NCI-H1105 treated with DMSO at 0.1 percent for 48 hours (cell line): Measurements from ENCODE around the gene HMCN2.

Experiments used
- DNase-seq: peaks from one replicate; lab custom pipeline; 2025; lab: John Stamatoyannopoulos, UW

Gene HMCN2

DNA sequence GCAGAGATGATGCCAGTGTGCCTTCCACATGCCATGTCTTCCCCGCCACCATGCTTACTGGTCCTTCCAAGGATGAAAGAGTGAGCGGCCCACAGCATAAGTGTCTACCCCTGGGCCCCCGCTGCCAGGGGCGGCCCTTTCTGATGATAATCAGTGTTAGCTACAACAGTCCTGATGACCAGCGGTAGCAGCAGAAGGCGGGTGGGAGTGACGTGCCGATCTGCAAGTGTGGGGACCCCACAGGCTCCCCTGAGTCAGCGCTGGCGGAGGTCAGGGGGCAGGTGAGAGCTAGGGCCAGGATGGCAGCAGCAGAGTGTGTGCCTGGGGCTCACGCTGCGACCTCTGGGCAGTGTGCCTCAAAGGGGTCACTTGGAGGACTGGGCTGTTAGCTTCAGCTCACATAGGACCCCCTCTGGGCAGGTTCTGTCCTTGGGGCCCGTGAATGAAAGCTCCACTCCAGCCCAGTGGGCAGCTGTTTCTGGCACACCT is 80.4 kb downstream of the HMCN2 start:
- DNase-seq, result no peak

DNA sequence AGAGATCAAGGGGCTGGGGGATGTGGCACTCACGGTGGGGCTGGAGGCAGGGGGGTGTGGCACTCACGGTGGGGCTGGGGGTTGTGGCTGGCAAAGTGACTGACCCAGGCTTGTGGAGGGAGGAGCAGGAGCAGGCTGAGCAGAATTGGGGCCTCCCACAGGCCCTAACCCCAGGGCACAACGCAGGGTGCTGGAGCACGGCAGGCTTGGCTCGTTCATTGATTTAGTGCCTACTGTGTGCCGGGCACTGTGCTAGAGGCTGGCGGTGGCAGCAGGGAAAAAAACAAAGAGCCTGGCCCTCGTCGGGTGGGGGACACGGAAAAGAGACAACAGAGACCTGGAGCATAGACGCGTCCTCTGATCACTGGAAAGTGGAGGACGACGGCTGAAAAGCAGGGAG is 80.9 kb downstream of the HMCN2 start:
- DNase-seq, result no peak

DNA sequence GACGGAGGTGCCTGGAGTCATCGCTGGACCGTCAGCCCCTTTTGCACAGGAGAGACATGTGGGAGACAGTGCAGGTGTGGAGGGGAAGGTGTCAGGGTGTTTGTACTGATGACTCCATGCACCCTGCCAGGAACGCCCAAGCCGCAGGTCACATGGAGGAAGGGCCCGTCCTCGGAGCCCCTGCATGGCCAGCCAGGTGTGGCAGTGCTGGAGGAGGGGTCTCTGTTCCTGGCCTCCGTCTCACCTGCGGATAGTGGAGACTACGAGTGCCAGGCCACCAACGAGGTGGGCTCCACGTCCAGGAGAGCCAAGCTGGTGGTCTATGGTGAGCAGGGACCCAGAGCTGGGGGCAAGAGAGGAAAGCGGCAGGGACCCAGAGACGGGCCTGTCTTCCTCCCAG is 81.5 kb downstream of the HMCN2 start:
- no peak for DNase-seq

DNA sequence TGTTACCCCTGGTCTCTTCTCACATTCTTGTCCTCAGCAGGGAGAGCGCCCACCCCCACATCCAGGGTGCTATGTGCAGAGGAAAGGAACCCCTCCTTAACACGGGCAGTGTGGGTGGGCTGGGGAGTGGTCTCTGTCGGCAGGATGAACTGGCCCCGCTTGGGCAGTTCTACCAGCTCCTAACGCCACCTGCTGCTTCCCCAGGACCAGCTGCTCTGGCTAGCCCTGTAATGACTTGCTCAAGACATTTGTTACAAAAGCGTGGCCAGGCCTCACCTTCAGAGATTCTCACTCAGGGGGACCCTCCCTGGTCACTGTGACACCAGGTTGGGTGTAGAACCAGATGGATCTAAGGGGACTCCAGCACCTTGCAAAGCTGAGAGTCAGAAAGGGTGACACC is 82.4 kb downstream of the HMCN2 start:
- DNase-seq, result no peak

DNA sequence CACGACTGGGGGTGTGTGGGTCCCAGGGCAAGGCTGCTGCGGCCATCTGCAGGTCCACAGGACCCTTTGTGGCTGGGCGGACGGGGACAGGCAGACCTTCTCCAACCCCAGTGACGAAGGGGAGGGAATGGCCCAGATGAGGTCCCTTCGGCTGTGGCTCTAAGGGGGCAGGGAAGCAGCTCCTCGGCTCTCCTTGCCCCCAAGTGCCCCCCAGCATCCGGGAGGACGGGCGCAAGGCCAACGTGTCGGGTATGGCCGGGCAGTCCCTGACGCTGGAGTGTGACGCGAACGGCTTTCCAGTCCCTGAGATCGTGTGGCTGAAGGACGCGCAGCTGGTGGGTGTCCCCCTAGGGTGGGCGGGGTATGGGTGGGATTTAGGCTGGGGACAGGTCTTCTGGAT is 82.8 kb downstream of the HMCN2 start:
- no peak for DNase-seq

DNA sequence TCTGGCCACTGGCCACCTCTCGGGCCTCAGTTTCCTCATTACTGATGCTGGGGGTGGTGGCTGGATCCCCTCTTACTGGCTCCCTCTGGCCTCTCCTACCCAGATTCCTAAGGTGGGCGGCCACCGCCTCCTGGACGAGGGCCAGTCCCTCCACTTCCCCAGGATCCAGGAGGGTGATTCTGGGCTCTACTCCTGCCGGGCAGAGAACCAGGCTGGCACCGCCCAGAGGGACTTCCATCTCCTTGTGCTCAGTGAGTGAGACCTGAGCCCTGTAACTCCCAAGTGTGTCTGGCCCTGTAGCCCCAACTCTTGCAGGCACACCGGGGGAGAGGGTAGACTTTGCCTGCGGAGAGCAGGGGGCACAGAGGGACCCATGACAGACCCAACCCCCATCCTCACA is 83.3 kb downstream of the HMCN2 start:
- no peak for DNase-seq

DNA sequence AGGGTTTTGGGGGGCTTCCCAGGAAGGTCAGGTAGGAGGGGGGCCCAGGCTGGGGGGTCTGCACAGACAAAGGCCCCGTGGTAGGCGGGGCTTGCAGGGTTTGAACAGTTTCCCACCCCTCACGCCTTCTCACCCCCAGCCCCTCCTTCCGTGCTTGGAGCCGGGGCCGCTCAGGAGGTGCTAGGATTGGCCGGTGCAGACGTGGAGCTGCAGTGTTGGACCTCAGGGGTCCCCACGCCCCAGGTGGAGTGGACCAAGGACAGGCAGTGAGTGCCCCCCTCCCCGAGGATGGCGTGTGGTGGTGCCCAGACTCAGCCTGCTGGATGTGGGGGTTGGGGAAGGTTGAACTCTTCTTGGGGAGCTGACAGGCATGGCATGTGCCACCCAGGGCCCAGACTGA is 83.8 kb downstream of the HMCN2 start:
- DNase-seq, result no peak

DNA sequence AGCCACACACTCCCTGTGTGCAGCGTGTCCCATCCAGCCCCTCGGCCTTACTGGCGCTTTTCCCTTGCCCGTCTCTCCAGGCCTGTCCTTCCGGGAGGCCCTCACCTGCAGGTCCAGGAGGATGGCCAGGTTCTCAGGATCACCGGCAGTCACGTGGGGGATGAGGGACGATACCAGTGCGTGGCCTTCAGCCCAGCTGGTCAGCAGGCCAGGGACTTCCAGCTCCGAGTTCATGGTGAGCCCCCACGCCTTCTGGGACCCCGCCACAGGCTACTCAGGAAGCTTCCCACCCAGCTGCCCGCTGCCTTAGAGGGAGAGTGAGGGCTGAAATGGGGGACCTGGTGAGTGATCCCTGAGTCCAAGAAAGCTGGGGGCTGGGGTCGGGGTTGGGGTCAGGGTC is 85.8 kb downstream of the HMCN2 start:
- DNase-seq, result no peak

DNA sequence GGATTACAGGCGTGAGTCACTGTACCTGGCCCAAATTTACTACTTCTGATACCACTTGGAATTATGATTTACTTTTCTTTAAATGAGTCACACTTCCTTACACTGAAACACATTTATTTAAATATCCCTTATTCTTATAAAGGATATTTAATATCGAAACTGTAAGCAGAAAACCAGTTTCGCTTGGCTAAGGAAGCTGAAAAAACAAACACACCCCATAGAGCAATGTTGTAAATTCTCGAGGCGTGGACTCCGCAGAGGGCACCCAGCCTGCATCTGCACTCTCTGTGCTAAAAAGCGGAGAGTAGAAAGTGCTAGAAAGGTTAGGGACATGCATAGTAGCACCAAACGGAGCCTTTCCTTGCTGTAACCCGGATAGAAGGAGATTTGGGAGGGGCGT is 86.5 kb downstream of the HMCN2 start:
- DNase-seq, result no peak

DNA sequence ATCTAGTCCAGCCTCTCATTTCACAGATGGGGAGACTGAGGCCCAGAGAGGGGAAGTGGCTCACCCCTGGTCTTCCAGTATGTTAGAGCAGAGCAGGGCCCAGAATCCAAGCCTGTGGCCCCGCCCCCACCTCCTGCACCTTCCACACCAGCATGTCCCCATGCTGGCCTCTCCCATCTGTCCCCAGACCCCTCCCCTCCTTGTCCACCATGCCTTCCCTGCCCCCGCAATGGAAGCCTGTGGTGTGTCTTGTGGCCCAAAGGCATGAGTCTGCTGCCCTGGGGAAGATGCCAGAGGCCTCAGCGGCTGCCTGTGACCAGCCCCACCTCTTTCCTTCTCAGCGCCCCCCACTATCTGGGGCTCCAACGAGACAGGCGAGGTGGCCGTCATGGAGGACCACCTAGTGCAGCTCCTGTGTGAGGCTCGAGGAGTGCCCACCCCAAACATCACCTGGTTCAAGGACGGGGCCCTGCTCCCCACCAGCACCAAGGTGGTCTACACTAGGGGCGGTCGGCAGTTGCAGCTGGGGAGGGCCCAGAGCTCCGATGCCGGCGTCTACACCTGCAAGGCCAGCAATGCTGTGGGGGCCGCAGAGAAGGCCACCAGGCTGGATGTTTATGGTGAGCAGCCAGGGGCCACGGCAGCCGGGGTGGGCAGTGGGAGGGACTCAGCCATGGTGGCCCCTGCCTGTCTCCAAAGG is 87.2 kb downstream of the HMCN2 start:
- no peak for DNase-seq

DNA sequence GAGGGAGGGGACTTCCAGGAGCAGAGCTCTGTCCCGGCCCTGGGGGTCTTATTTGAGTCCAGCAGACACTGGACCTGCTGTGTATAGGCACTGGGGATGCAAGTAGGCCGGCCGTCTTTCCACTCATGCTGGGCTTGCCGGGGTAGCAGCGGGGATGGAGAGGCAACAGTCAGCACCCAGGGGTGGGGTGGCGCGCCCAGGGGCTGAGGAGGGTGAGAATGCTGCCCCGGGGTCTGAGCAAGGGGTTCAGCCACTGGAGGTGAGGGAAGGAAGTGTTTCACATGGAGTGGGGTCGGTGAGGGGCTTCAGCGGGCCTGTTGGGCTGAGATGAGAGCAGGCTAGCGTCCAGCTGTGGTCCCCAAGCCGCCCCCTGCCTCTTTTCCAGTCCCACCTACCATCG is 88.8 kb downstream of the HMCN2 start:
- no peak for DNase-seq

DNA sequence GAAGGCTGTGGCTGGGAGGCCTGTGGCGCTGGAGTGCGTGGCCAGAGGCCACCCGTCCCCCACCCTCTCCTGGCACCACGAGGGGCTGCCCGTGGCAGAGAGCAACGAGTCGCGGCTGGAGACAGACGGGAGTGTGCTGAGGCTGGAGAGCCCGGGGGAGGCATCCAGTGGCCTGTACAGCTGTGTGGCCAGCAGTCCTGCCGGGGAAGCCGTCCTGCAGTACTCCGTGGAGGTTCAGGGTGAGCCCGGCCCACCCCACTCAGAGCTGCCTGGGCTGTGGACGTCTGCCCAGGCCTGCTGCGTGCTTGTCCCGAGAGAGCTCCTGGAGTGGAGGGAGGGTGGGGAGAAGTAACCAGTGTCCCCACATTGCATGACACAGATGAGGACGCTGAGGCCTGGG is 89.2 kb downstream of the HMCN2 start:
- no peak for DNase-seq

DNA sequence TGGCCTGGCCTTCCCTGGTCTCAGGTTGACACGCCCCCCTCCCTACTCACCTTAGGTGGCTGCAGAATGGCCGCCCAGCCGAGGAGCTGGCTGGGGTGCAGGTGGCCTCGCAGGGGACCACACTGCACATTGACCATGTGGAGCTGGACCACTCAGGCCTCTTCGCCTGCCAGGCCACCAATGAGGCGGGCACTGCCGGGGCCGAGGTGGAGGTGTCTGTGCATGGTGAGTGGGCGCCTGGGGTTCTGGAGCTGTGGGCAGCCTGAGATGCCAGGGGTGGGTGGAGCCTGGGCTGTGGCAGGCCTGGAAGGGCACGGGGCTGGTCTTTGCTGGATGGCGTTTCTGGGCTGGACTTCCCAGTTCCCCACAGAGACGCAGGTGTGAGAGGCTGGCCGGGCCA is 90.5 kb downstream of the HMCN2 start:
- no peak for DNase-seq

DNA sequence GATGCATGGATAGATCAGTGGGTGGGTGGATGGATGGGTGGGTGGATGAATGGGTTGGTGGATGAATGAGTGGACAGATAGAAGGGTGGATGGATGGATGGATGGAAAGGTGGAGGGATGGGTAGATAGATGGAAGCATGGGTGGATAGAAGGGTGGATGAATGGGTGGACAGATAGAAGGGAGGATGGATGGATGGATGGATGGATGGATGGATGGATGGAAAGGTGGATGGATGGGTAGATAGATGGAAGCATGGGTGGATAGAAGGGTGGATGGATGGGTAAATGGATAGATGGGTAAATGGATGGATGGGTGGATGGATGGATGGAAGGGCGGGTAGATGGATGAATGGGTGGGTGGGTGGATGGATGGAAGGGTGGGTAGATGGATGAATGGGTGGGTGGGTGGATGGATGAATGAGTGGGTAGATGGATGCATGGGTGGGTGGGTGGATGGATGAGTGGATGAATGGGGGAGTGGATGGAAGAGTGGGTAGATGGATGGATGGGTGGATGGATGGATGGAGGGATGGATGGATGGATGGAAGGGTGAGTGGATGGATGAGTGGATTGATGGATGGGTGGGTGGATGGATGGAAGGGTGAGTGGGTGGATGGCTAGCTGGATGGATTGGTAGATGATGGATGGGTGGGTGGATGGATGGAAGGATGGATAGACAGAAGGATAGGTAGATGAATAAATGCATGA is 91.5 kb downstream of the HMCN2 start:
- DNase-seq, result no peak

DNA sequence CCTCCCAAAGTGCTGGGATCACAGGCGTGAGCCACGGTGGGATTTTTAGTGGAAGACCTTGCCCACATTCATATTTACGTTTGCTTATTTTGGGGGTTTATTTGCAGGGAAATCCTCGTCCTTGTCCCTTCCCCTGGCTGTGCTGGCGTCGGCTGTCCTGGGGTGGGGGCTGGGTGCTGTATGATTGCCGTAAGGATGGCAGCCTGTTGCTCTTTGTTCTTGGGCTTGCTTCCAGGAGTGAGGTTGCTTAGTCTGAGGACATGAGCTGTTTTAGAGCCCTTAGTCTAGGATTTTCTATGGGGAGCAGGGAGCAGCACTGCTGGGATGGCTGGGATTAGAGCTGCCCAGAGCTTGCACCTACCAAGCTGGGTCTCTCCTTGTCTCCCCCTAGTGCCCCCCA is 93.4 kb downstream of the HMCN2 start:
- no peak for DNase-seq

DNA sequence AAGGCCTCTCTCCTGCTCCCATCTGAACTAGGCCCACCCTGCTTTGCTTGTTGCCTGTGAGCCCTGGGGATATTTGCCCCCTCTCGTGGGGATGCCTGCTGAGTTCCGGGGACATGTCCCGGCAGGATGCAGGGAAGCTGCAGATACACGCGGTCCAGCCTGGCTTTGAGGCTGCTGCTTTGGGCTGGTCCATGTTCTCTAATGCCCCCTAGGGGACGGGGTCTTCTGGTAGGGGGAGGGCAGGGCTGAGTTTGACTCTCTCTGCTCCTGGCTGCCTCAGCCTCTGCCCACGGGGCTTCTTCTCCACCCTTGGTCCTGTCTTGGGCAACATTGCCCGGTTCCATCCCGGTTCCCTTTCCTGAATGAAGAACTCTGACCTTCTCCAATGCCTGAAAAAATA is 94.3 kb downstream of the HMCN2 start:
- DNase-seq, result no peak

DNA sequence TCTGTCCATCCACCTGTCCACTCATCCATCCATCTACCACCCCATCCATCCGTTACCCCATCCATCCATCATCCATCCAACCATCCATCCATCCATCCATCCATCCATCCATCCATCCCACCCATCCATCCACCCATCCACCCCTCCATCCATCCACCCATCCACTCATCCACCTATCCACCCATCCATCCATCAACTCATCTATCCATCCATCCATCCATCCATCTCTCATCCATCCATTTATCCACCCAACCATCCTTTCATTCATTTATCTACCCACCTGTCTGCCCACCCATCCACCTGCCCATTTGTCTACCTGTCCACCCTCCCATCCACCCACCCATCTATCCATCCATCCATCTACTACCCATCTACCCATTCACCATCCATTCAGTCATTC is 95.1 kb downstream of the HMCN2 start:
- no peak for DNase-seq

DNA sequence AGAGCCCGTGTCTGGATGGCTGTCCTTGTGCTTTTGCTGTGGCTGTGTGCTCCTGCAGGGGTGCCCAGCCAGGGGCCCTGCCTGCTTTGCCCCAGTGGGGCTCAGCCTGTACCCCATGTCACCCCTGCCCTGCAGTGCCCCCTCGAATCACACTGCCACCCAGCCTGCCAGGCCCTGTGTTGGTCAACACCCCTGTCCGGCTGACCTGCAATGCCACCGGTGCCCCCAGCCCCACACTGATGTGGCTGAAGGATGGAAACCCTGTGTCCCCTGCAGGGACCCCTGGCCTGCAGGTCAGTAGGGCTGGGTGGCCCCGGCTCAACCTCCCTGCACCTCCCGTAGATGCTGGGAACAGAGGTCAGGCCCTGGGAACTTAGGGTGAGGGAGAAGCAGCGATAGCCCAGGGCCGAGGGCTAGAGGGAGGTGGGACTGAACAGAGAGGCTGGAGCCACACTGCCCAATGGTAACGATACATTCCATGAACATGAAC is 96.4 kb downstream of the HMCN2 start:
- no peak for DNase-seq

DNA sequence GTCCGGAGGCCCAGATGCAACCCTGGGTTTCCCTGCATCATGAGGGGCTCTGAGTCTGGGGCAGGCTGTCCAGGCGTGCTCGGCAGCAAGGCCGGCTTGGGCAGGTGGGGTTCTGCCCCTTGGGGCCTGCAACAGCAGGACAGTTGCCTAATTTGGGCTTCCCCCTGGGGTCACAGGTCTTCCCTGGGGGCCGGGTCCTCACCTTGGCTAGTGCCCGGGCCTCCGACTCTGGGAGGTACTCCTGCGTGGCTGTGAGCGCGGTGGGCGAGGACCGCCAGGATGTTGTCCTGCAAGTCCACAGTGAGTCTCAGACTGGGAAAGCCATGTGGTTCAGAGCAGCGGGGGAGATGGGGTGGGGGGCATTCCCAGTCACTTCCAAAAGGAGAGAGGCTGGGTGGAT is 97.1 kb downstream of the HMCN2 start:
- DNase-seq, result no peak

DNA sequence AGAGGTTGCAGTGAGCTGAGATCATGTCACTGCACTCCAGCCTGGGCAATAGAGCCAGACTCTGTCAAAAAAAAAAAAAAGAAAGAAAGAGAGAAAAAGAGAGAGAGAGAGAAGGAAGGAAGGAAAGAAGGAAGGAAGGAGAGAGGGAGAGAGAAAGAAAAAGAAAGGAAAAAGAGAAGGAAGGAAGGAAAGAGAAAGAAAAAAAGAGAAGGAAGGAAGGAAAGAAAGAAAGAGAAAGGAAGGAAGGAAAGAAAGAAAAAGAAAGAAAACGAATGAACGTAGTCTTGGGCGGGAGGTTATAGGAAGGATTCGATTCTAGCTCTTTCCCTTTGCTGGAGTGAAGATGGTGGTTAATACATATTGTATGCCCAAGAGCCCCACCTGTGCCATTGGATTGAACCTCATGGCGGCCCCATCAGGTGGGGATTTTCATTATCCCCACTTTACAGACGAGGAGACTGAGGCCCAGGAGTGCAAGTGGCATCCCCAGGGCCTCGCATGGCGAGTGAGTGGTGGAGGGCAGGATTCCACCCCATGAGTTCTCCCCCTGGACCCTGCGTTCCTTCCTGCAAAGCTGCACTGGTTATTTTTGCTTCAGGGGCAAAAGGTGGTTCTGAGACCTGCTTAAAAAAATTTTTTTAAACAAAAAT is 98.3 kb downstream of the HMCN2 start:
- DNase-seq, result no peak

DNA sequence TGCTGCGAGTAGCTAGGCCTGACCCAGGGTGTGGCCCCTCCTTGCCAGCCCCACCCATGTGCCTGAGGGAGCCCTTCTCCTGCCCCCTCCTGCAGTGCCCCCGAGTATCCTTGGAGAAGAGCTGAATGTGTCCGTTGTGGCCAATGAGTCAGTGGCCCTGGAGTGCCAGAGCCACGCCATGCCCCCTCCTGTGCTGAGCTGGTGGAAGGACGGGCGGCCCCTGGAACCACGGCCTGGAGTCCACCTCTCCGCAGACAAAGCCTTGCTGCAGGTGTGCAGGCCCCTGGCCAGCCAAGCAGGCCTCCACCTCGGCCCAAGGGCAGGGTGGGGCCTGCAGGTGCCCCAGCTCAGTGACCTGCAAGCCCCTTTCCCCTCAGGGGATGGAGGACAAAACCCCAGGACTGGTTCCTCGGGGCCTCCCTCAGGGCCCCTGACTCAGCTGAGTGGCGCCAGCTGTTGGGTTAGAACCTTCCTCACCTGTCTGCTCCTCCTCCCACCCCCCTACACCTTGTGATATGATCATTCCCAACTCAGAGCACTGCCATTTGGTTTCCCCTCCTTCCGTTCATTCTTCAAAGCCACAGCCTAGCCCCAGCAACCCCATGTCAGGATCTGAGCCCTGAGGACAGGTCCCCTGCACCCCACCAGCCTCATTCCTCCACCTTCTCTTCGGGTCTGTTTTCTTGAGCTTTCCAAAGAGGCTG is 99.2 kb downstream of the HMCN2 start:
- no peak for DNase-seq

DNA sequence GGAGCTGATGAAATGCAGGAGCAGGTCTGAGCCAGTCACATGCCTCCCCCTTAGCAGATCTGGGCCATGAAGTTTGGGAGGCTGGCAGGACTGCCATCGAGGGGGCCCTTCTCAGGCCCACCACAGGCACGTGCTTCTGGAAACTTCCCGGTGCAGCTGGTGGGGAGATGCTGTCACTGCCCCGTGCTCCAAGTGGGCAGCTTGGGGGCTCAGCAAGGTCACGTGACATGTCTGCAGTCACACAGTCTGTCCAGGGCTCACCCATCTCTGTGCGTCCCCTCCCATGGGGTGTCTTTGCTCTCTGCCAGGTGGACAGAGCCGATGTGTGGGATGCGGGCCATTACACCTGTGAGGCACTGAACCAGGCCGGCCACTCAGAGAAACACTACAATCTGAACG is 99.8 kb downstream of the HMCN2 start:
- DNase-seq, result no peak

DNA sequence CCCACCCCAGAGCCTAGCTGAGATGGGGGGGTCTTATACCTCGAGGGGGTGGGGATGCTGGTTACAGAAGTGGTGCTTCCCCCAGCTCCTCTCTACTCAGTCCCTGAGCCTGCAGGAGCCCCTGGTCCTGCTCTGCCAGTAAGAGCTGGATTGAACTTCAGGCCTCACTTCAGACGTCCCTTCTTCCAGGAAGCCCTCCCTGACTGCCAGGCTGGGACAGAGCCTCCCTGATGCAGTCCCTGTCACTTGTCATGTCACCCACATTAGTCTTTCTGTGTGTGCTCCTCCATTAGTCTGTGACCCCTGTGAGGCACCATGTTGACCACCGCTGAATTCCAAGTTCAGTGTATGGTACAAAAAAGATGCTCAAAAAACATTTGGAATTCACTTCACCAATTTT is 100.5 kb downstream of the HMCN2 start:
- no peak for DNase-seq
